ENCODE measurements around the gene PPP2R3C.
"Not testable (repeated sequence)": the region's sequence is repeated elsewhere in the genome, so short reads cannot be mapped to it uniquely, and the experiment has no call there.

Gene PPP2R3C

DNA sequence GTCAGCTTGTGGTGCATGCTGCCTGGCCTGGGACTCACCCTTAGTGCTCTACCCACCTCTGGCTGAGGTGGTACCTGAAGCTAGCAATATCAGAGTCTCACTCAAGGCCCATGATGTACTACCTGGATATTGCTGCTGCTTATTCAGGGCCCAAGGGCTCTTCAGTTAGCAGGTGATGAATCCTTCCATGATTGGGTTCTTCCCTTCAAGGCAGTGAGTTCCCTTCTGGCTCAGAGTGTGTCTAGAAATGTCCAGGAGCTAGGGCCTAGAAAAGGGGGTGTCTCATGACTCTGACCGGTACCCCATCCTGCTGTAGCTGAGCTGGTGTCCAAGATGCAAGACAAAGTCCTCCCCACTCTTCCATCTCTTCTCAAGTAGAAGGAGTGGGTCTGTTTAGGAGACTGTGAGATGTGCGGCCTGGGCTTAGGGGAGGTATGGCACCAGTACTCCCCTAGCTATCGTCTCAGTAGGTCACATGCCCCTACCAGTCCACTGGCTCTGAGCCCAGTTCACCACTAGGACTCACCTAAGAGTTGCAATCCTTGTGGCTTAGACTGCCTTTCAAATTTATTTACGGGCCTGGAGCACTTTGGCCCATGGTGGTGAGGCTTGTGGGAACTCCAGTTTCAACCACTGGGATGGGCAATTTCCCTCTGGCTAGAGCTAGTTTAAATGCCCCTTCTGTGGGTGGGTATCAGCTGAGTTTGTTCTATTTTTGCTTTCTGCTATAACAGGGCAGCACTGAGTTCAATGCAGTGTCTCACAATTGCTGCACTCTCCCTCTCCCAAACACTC lies 12.7 kb upstream of the PPP2R3C start:
- in situ Hi-C loops (cut with MboI; ENCODE audit: low pct_unique_long_range_greater_than_20kb, low sequenced_read_pairs), result no loop called here
- DNase-seq, result no peak

DNA sequence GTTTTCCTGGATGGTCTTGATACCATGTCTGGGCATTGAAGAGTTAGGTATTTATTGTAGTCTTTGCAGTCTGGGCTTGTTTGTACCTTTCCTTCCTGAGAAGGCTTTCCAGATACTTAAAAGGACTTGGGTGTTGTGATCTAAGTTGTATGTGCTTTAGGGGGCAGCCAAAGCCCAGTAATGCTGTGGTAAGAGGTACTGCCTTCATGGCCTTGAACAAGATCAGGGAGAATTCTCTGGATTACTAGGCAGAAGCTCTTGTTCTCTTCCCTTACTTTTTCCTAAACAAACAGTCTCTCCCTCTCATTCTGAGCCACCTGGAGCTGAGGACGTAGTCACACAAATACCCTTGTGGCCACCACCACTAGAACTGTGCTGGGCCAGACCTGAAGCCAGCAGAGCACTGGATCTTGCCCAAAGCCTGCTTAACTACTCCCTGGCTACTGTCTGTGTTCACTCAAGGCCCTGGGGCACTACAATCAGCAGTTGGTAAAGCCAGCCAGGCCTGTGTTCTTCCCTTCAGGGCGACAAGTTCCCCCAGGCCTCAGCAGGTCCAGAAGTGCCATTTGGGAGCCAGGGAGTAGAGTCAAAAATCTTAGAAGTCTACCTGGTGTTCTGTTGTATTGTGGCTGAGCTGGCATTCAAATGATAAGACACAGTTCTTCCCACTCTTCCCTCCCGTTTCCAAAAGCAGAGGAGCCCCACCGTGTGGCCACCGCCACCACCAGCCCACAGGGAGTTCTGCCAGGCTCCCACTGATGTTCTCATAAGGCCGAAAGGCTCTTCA lies 11.9 kb upstream of the PPP2R3C start:
- in situ Hi-C loops (cut with MboI; ENCODE audit: low pct_unique_long_range_greater_than_20kb, low sequenced_read_pairs), result no loop called here
- DNase-seq, result no peak

GRCh38 chr14:35124127-35124526 lies 2.3 kb upstream of the PPP2R3C start:
- in situ Hi-C loops (cut with MboI; ENCODE audit: low pct_unique_long_range_greater_than_20kb, low sequenced_read_pairs), result no loop called here
- no peak for DNase-seq

DNA sequence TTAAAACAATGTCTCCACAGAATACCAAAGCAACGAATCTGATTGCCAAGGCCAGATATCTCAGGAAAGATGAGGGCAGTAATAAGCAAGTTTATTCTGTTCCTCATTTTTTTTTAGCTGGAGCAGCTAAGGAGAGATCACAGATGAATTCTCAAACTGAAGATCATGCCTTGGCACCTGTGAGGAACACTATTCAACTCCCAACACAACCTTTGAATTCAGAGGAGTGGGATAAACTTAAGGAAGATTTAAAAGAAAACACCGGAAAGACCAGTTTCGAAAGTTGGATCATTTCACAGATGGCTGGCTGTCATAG lies 1.6 kb upstream of the PPP2R3C start:
- no peak for DNase-seq
- in situ Hi-C loops (cut with MboI; ENCODE audit: low pct_unique_long_range_greater_than_20kb, low sequenced_read_pairs), result no loop called here

- in situ Hi-C loops (cut with MboI; ENCODE audit: low pct_unique_long_range_greater_than_20kb, low sequenced_read_pairs), result no loop called here
- DNase-seq, result no peak
These were observed 1.1 kb upstream of the PPP2R3C start for GRCh38 chr14:35122696-35123387.

GRCh38 chr14:35121026-35121886 lies 534 bp downstream of the PPP2R3C start:
- DNase-seq, result no peak

GRCh38 chr14:35117112-35117511 lies 4.7 kb downstream of the PPP2R3C start:
- in situ Hi-C loops (cut with MboI; ENCODE audit: low pct_unique_long_range_greater_than_20kb, low sequenced_read_pairs), result no loop called here
- DNase-seq, result no peak

More at GRCh38 chr14:35121026-35121886, 534 bp downstream of the PPP2R3C start:
- in situ Hi-C loops (cut with MboI; ENCODE audit: low pct_unique_long_range_greater_than_20kb, low sequenced_read_pairs), result no loop called here

GRCh38 chr14:35116242-35116641 lies 5.5 kb downstream of the PPP2R3C start:
- in situ Hi-C loops (cut with MboI; ENCODE audit: low pct_unique_long_range_greater_than_20kb, low sequenced_read_pairs), result no loop called here
- no peak for DNase-seq

DNA sequence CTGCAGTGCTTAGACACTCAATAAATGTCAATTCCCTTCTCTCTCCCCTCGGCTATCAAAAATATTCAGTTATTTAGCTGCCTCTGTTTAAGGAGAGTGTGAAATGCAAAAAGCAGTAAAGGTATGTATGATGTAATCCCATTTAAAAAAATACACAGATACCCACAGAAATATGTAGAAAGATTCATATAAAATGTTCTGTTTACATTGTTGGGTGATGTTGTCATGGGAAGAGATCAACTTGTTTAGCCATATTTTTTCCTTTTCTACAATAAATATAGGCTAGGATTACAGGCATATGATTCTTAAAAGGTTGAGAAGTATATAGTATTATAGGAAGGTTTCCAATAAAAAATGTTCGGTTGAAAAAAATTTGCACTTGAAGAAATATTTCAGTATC lies 7.8 kb downstream of the PPP2R3C start:
- in situ Hi-C loops (cut with MboI; ENCODE audit: low pct_unique_long_range_greater_than_20kb, low sequenced_read_pairs), result no loop called here
- no peak for DNase-seq

DNA sequence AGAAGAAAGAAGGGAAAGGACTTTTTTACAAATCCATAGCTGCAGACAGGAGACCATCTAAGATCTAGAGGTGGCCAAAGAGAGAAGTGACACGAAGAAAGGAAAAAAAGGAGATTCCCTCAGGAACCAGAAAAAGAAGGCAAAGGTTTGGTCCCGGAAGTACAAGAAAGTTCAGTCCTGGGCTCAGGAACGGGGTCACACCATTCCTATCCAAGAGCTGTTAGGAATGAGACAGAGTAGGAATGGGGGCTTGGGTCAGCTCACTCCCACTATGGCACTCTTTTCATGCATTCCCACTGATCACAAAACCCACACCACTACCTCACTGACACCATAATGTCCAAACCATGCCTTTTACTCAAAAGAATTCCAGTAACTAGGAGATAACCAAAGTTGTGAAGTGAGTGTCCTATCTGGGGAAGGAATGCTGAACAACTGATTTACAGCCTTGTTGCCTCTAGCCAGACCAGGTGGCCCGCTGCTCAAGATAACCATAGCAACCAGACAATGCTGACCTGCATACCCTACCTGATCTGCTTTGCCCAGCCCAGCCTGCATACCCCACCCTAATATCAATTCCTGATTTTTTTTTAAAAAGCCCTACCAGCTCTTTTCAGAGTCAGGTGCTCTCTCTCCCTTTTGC lies 8.4 kb downstream of the PPP2R3C start:
- DNase-seq, result no peak
- in situ Hi-C loops (cut with MboI; ENCODE audit: low pct_unique_long_range_greater_than_20kb, low sequenced_read_pairs), result no loop called here

GRCh38 chr14:35112641-35113040 lies 9.1 kb downstream of the PPP2R3C start:
- DNase-seq, result no peak
- in situ Hi-C loops (cut with MboI; ENCODE audit: low pct_unique_long_range_greater_than_20kb, low sequenced_read_pairs), result no loop called here

DNA sequence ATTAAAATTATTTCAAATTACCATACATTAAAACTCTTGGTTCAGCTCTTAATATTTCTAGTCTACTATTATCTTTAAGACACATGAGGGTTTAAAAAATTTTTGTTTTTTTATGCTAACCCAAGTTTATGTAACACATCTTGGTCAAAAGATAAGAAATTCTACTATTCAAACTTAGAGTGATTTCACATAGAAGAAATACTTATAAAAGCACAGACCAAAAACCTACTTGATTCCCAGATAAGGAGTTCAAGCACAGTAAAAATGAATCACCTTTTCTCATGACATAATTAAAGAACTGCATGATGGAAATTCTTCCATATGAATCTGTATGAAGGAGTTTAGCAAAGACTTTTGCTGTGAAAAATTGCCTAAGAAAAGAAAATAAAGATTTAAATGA lies 13.9 kb downstream of the PPP2R3C start:
- no peak for DNase-seq
- in situ Hi-C loops (cut with MboI; ENCODE audit: low pct_unique_long_range_greater_than_20kb, low sequenced_read_pairs), result no loop called here

DNA sequence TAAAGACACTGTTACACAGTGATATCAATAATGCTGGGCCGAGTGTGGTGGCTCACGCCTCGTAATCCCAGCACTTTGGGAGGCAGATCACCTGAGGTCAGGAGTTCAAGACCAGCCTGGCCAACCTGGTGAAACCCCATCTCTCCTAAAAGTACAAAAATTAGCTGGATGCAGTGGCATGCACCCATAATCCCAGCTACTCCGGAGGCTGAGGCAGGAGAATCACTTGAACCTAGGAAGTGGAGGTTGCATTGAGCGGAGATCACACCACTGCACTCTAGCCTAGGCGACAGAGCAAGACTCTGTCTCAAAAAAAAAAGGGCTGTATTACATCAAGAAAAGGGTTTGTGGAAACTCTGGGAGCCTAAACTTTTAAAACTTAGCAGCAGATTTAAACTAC lies 27.1 kb downstream of the PPP2R3C start:
- in situ Hi-C loops (cut with MboI; ENCODE audit: low pct_unique_long_range_greater_than_20kb, low sequenced_read_pairs); DNase-seq: not testable (repeated sequence)

GRCh38 chr14:35088514-35088913 lies 33.3 kb downstream of the PPP2R3C start:
- in situ Hi-C loops (cut with MboI; ENCODE audit: low pct_unique_long_range_greater_than_20kb, low sequenced_read_pairs), result no loop called here
- DNase-seq, result no peak

DNA sequence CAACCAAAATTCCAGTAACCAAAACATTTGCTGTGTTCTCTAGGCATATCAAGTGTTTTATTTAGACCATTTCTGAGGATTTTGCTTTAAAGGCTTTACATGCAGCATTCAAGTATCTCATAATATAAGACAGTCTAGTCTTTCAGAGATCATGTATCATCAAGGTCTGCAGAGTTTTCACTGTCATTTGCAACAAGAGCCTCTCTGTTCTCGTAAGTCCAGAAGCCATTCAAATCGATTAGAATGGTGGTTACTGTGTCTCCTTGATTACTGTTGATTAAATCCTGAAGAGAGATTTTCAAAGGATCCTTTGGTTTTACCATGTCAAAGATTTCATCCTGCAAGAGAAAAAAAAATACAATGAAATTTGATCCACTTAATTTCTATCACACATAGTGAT lies 36.3 kb downstream of the PPP2R3C start:
- in situ Hi-C loops (cut with MboI; ENCODE audit: low pct_unique_long_range_greater_than_20kb, low sequenced_read_pairs), result no loop called here

GRCh38 chr14:35083530-35084150 lies 38.1 kb downstream of the PPP2R3C start:
- no peak for DNase-seq
- in situ Hi-C loops (cut with MboI; ENCODE audit: low pct_unique_long_range_greater_than_20kb, low sequenced_read_pairs), result no loop called here

More for the DNA sequence above, 36.3 kb downstream of the PPP2R3C start:
- no peak for DNase-seq

DNA sequence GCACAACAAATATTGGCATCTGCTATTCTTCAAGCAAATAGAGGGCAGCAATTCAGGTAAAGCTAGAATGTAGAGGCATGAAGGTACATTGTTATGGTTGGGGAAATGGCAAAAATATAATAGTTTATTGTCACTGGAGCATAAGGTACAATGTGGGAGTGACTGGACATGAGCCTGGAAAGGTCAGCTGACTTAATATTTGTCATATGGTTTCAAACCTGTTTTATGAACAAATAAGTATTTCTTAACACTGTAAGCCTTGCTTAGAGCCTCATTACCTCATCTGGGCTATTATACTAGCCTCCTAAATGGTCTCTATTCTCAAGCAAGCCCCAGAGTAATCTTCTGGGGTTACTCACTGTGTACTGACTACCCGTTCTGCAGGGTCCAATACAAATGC lies 42.0 kb downstream of the PPP2R3C start:
- in situ Hi-C loops (cut with MboI; ENCODE audit: low pct_unique_long_range_greater_than_20kb, low sequenced_read_pairs), result no loop called here

DNA sequence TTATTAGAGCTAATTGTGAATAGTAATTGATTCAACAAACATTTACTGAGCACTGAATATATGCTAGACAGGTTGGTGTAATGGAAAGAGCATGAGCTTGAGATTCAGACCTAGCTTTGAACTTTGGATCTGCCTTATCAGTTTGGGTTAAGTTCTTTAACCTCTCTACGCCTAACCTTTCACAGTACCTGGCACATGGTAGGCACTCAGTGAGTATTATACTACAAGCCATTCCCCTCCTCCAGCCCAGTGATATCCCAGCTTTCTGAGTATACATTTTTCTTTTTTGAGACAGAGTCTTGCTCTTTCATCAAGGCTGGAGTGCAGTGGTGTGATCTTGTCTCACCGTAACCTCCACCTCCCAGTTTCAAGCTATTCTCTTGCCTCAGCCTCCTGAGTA lies 43.7 kb downstream of the PPP2R3C start:
- in situ Hi-C loops (cut with MboI; ENCODE audit: low pct_unique_long_range_greater_than_20kb, low sequenced_read_pairs), result no loop called here
- no peak for DNase-seq

More for the DNA sequence above, 42.0 kb downstream of the PPP2R3C start:
- no peak for DNase-seq
